A549 (cell line): ENCODE results near the gene CNPY4. TPM values are rescaled to one million over a fixed set of nuclear protein-coding genes. Genes with fewer than 3 reads are reported as not detected.

Source experiments
- ATAC-seq, 2 experiments: fragments of 200-7000 bp in 1 of 2; fragments of >200 bp in 1 of 2; cut with Nextera tagmentation in 1 of 2; cut with Tn5 transposase in 1 of 2; 3 replicates each; pipeline versions ENCODE4 v1.8.0 to v1.9.1; 2018 to 2020; ENCODE audit warnings: mild to moderate bottlenecking in 1 of 2, moderate library complexity in 1 of 2
- CTCF ChIA-PET: fragments of 300-600 bp; sonication (Branson Sonifier 250); formaldehyde crosslinking; extraction: SDS; loops from one replicate; lab custom pipeline; 2021; ENCODE audit warnings: antibody characterized with exemption, inconsistent platforms; lab: Yijun Ruan, JAX
- POLR2A ChIA-PET: fragments of 350-600 bp; formaldehyde crosslinking; extraction: SDS; loops from one replicate; lab custom pipeline; 2021; ENCODE audit warnings: antibody characterized with exemption, inconsistent platforms; lab: Yijun Ruan, JAX
- DNase-seq, 2 experiments: peaks; one replicate each; pipeline versions ENCODE4 v3.0.0 to v3.0.0-alpha.2; 2011 to 2016; ENCODE audit warnings: low read depth in 1 of 2, low spot score in 1 of 2
- FAIRE-seq: peaks from 2 replicates; lab custom pipeline; 2011; peaks lifted over from hg19 to GRCh38; lab: Jason Lieb, UNC
- H3K27ac ChIP-seq, 2 experiments: fragments of >200 bp; sonication (Bioruptor Twin); formaldehyde crosslinking; 3 replicates each; pipeline ENCODE4 v1.5.1; 2016 to 2017
- H3K4me1 ChIP-seq: fragments of >200 bp; sonication (Bioruptor Twin); formaldehyde crosslinking; 3 replicates; pipeline ENCODE4 v1.6.1; 2016
- H3K4me2 ChIP-seq: fragments of >200 bp; sonication (Bioruptor Twin); formaldehyde crosslinking; 3 replicates; pipeline ENCODE4 v1.6.1; 2016
- H3K4me3 ChIP-seq: fragments of >200 bp; sonication (Bioruptor Twin); formaldehyde crosslinking; 3 replicates; pipeline ENCODE4 v1.5.1; 2016
- H3K9me3 ChIP-seq: fragments of >200 bp; sonication (Bioruptor Twin); formaldehyde crosslinking; 3 replicates; pipeline ENCODE4 v1.6.1; 2016
- CBX8 ChIP-seq: fragments of 200-600 bp; sonication (generic); IDR thresholded peaks from 2 replicates; pipeline ENCODE4 v1.6.1; 2016
- EHF ChIP-seq: fragments of 250-450 bp; sonication (Bioruptor Pico); IDR thresholded peaks from 2 replicates; pipeline ENCODE4 v1.5.0; 2020; ENCODE audit warnings: mild to moderate bottlenecking
- ELK1 ChIP-seq: fragments of 150-350 bp; IDR thresholded peaks from 2 replicates; pipeline ENCODE4 v1.6.1; 2014; ENCODE audit warnings: low read depth, mild to moderate bottlenecking, low read length
- ESRRA ChIP-seq: fragments of 150-350 bp; IDR thresholded peaks from 2 replicates; pipeline ENCODE4 v1.6.1; 2014; ENCODE audit warnings: mild to moderate bottlenecking, low read length, borderline replicate concordance
- FOSL2 ChIP-seq, 2 experiments: fragments of 450-650 bp in 1 of 2; fragments of >200 bp in 1 of 2; sonication (Bioruptor Twin) in 1 of 2; formaldehyde crosslinking; IDR thresholded peaks; 2 replicates each; pipeline versions ENCODE4 v1.5.0 to v1.6.1; 2016 to 2020; ENCODE audit warnings: mild to moderate bottlenecking in 1 of 2, moderate library complexity in 1 of 2
- HOXB13 ChIP-seq: fragments of 250-450 bp; sonication (Bioruptor Pico); IDR thresholded peaks from 2 replicates; pipeline ENCODE4 v1.5.0; 2020; ENCODE audit warnings: low read depth, mild to moderate bottlenecking, moderate library complexity
- JUNB ChIP-seq: fragments of >200 bp; sonication (Bioruptor Twin); formaldehyde crosslinking; IDR thresholded peaks from 2 replicates; pipeline ENCODE4 v1.6.1; 2016
- KDM1A ChIP-seq: fragments of 200-600 bp; sonication (generic); IDR thresholded peaks from 2 replicates; pipeline ENCODE4 v1.6.1; 2016; ENCODE audit warnings: low read depth, mild to moderate bottlenecking
- KDM5A ChIP-seq: fragments of 200-600 bp; sonication (generic); IDR thresholded peaks from 2 replicates; pipeline ENCODE4 v1.6.1; 2016; ENCODE audit warnings: antibody characterized with exemption, mild to moderate bottlenecking
- MAFK ChIP-seq: fragments of 450-650 bp; IDR thresholded peaks from 2 replicates; pipeline ENCODE4 v1.6.1; 2014; ENCODE audit not compliant: partially characterized antibody
- NFE2L2 ChIP-seq: fragments of 150-350 bp; conservative IDR thresholded peaks from 2 replicates; pipeline ENCODE4 v1.6.1; 2014; ENCODE audit warnings: low read length
- NPAS2 ChIP-seq: fragments of 250-450 bp; sonication (Bioruptor Pico); IDR thresholded peaks from 2 replicates; pipeline ENCODE4 v1.8.0; 2022; ENCODE audit warnings: mild to moderate bottlenecking, moderate library complexity, borderline replicate concordance
- NR3C1 ChIP-seq: fragments of >200 bp; sonication (Bioruptor Twin); formaldehyde crosslinking; IDR thresholded peaks from 3 replicates; pipeline ENCODE4 v1.6.1; 2017
- PBX3 ChIP-seq: IDR thresholded peaks from 2 replicates; pipeline ENCODE4 v1.6.1; 2012
- PHF8 ChIP-seq: fragments of 200-600 bp; sonication (generic); IDR thresholded peaks from 2 replicates; pipeline ENCODE4 v1.6.1; 2016; ENCODE audit warnings: low read depth, mild to moderate bottlenecking, antibody characterized with exemption, moderate library complexity, borderline replicate concordance
- POLR2AphosphoS2 ChIP-seq: conservative IDR thresholded peaks from 2 replicates; pipeline ENCODE4 v1.6.1; 2012; ENCODE audit warnings: low read length, improper control_type of control experiment, inconsistent platforms
- RFX5 ChIP-seq: fragments of 450-650 bp; IDR thresholded peaks from 2 replicates; pipeline ENCODE4 v1.7.1; 2014; ENCODE audit warnings: antibody characterized with exemption, mild to moderate bottlenecking, moderate library complexity
- SREBF2 ChIP-seq: fragments of 450-650 bp; IDR thresholded peaks from 2 replicates; pipeline ENCODE4 v1.6.1; 2014; ENCODE audit warnings: mild to moderate bottlenecking, moderate library complexity
- ZC3H11A ChIP-seq: fragments of 450-650 bp; IDR thresholded peaks from 2 replicates; pipeline ENCODE4 v1.6.1; 2014; ENCODE audit warnings: antibody characterized with exemption, mild to moderate bottlenecking
- ZFP36 ChIP-seq: fragments of 450-650 bp; IDR thresholded peaks from 2 replicates; pipeline ENCODE4 v1.6.1; 2014; ENCODE audit warnings: borderline replicate concordance; ENCODE audit not compliant: partially characterized antibody
- ZNF302 ChIP-seq: fragments of 250-450 bp; sonication (Bioruptor Pico); IDR thresholded peaks from 2 replicates; pipeline ENCODE4 v1.9.0; 2021; ENCODE audit warnings: inconsistent platforms, mild to moderate bottlenecking, moderate library complexity
- ZSCAN20 ChIP-seq: fragments of 250-450 bp; sonication (Bioruptor Pico); IDR thresholded peaks from 2 replicates; pipeline ENCODE4 v1.8.0; 2022; ENCODE audit warnings: mild to moderate bottlenecking, moderate library complexity
- WGBS: methylation state at CpG from one replicate; pipeline ENCODE4 v1.1.6; 2017; ENCODE audit errors: missing lambda C conversion rate; 5-methylcytosine and 5-hydroxymethylcytosine counted together
- polyA plus RNA-seq, 4 experiments: library from polyadenylated mRNA; depleted of rRNA in 3 of 4; stranded (reverse); fragments of >200 nt; fragmentation: RNase III in 1 of 4; extraction: RNeasy Plus Mini Kit Qiagen cat#74134 plus additional on column Dnase treatment in 1 of 4; gene quantifications; 2 replicates in 3 of 4; 3 replicates in 1 of 4; pipeline ENCODE4 v1.2.3, GENCODE V29; 2011 to 2017
- small RNA-seq, 6 experiments: library from RNA; depleted of rRNA; stranded (forward); fragments of <200 nt; gene quantifications; one replicate each; pipeline ENCODE3, GENCODE V24; 2012

Gene CNPY4
- polyA plus RNA-seq, 2 of the 4 experiments (the other 2 are of a cell fraction), result 11.7 to 22.8 TPM

GRCh38 chr7:100173806-100174495 lies 54.5 kb downstream of the CNPY4 start:
- WGBS, result 60% methylated on average over 4 of the region's 11 CpGs
- CTCF ChIA-PET, result interaction anchor here (1.2 to 2.2 kb wide), 3 partner anchors 41 to 48 kb away, joined by 4 to 8 read pairs (median 5); no protein-coding TSS in a partner anchor
- no peak for DNase-seq
- Histone ChIP-seq H3K4me1 (peaks cover 9% of the 10 kb centered on the region; the same call in 2 of the 3 replicates), H3K9me3 (no peaks in the 10 kb centered on the region; the same call in 2 of the 3 replicates), H3K4me3 (no peak overlapping the region), H3K4me2 (no peak overlapping the region), H3K27ac (no peak overlapping the region)
- TF ChIP-seq ZFP36, result no peak
- no peak for TF ChIP-seq FOSL2 (IDR thresholded peaks at IDR 0.05)
- no peak for TF ChIP-seq FOSL2 (CRISPR knock-in tag; IDR thresholded peaks at IDR 0.05)
- no peak for TF ChIP-seq KDM5A
- no peak for TF ChIP-seq ZNF302 (CRISPR knock-in tag)
- no peak for TF ChIP-seq PBX3
- TF ChIP-seq PHF8, result no peak
- no peak for TF ChIP-seq EHF (CRISPR knock-in tag)
- no peak for TF ChIP-seq SREBF2
- no peak for ATAC-seq
- POLR2A ChIA-PET, result interaction anchor here (0.7 kb wide), 1 partner anchor 81 kb away, joined by 3 read pairs; no protein-coding TSS in a partner anchor
- FAIRE-seq, result no peak

GRCh38 chr7:100174582-100174981 lies 55.1 kb downstream of the CNPY4 start:
- Histone ChIP-seq H3K9me3 (no peaks in the 10 kb centered on the region; the same call in 2 of the 3 replicates), H3K4me2 (no peak overlapping the region), H3K4me3 (no peak overlapping the region), H3K4me1 (peaks cover 9% of the 10 kb centered on the region; the same call in 2 of the 3 replicates), H3K27ac (no peak overlapping the region)
- TF ChIP-seq KDM1A (no peak), NPAS2 (CRISPR knock-in tag) (no peak), ZC3H11A (no peak), NR3C1 (no peak), HOXB13 (CRISPR knock-in tag) (no peak), RFX5 (no peak), ELK1 (no peak), ZSCAN20 (CRISPR knock-in tag) (no peak), NFE2L2 (no peak), ESRRA (no peak), KDM5A (no peak), POLR2AphosphoS2 (no peak), JUNB (no peak), ZNF302 (CRISPR knock-in tag) (no peak), MAFK (no peak), CBX8 (no peak)
- ChIA-PET POLR2A (no interaction called here), CTCF (interaction anchor here (0.8 to 1.8 kb wide), 2 partner anchors 14 to 42 kb away, joined by 3 to 7 read pairs; no protein-coding TSS in a partner anchor)
- ATAC-seq (no peak), DNase-seq (no peak), FAIRE-seq (no peak)
- WGBS, result 73% methylated on average over 5 of the region's 5 CpGs

Small RNAs within 50 kb of the gene (small RNA-seq; reads per million reads assigned to genes)
- gene MIR106B, result 337 to 86,167 (median 23,897) reads per million in 6 experiments
- gene MIR25, result 102 to 12,205 (median 6,822) reads per million in 6 experiments
- gene MIR93, result 1,888 to 110,326 (median 81,840) reads per million in 6 experiments

Other genes starting within 250 kb of the CNPY4 start
- gene OR2AE1, start 242.6 kb upstream of the CNPY4 start, polyA plus RNA-seq (2011; rRNA removed), result 0.09 and 0.15 TPM in 2 replicates
- gene OR2AE1, start 242.6 kb upstream of the CNPY4 start, polyA plus RNA-seq (2017; fragmentation: RNase III; extraction: RNeasy Plus Mini Kit Qiagen cat#74134 plus additional on column Dnase treatment), result not detected in 3 replicates
- 33.8 and 34.3 TPM in 2 replicates for gene TRIM4, start 200.1 kb upstream of the CNPY4 start, polyA plus RNA-seq (2011; rRNA removed)
- 25.6 to 26.5 TPM (median 25.9 TPM) in 3 replicates for gene TRIM4, start 200.1 kb upstream of the CNPY4 start, polyA plus RNA-seq (2017; fragmentation: RNase III; extraction: RNeasy Plus Mini Kit Qiagen cat#74134 plus additional on column Dnase treatment)
- 0.30 and 0.36 TPM in 2 replicates for gene GJC3, start 190.0 kb upstream of the CNPY4 start, polyA plus RNA-seq (2011; rRNA removed)
- 0.10 to 0.20 TPM in 2 of 3 replicates, not detected in the other for gene GJC3, start 190.0 kb upstream of the CNPY4 start, polyA plus RNA-seq (2017; fragmentation: RNase III; extraction: RNeasy Plus Mini Kit Qiagen cat#74134 plus additional on column Dnase treatment)
- 0.13 and 0.48 TPM in 2 replicates for gene AZGP1, start 143.6 kb upstream of the CNPY4 start, polyA plus RNA-seq (2011; rRNA removed)
- 0.07 TPM in 1 of 3 replicates, not detected in the others for gene AZGP1, start 143.6 kb upstream of the CNPY4 start, polyA plus RNA-seq (2017; fragmentation: RNase III; extraction: RNeasy Plus Mini Kit Qiagen cat#74134 plus additional on column Dnase treatment)
- 23.9 and 25.7 TPM in 2 replicates for gene ZKSCAN1, start 104.0 kb upstream of the CNPY4 start, polyA plus RNA-seq (2011; rRNA removed)
- 11.4 to 11.9 TPM (median 11.4 TPM) in 3 replicates for gene ZKSCAN1, start 104.0 kb upstream of the CNPY4 start, polyA plus RNA-seq (2017; fragmentation: RNase III; extraction: RNeasy Plus Mini Kit Qiagen cat#74134 plus additional on column Dnase treatment)
- gene ZSCAN21, start 69.9 kb upstream of the CNPY4 start, polyA plus RNA-seq (2011; rRNA removed), result 17.9 and 18.3 TPM in 2 replicates
- gene ZSCAN21, start 69.9 kb upstream of the CNPY4 start, polyA plus RNA-seq (2017; fragmentation: RNase III; extraction: RNeasy Plus Mini Kit Qiagen cat#74134 plus additional on column Dnase treatment), result 8.3 to 9.2 TPM (median 9.1 TPM) in 3 replicates
- gene ZNF3, start 37.9 kb upstream of the CNPY4 start, polyA plus RNA-seq (2011; rRNA removed), result 29.0 and 30.2 TPM in 2 replicates
- 19.9 to 23.7 TPM (median 22.5 TPM) in 3 replicates for gene ZNF3, start 37.9 kb upstream of the CNPY4 start, polyA plus RNA-seq (2017; fragmentation: RNase III; extraction: RNeasy Plus Mini Kit Qiagen cat#74134 plus additional on column Dnase treatment)
- gene COPS6, start 30.7 kb upstream of the CNPY4 start, polyA plus RNA-seq (2011; rRNA removed), result 190 and 192 TPM in 2 replicates
- gene COPS6, start 30.7 kb upstream of the CNPY4 start, polyA plus RNA-seq (2017; fragmentation: RNase III; extraction: RNeasy Plus Mini Kit Qiagen cat#74134 plus additional on column Dnase treatment), result 205 to 295 TPM (median 219 TPM) in 3 replicates
- gene MCM7, start 18.2 kb upstream of the CNPY4 start, polyA plus RNA-seq (2011; rRNA removed), result 138 and 145 TPM in 2 replicates
- gene MCM7, start 18.2 kb upstream of the CNPY4 start, polyA plus RNA-seq (2017; fragmentation: RNase III; extraction: RNeasy Plus Mini Kit Qiagen cat#74134 plus additional on column Dnase treatment), result 265 to 287 TPM (median 280 TPM) in 3 replicates
- gene AP4M1, start 18.0 kb upstream of the CNPY4 start, polyA plus RNA-seq (2011; rRNA removed), result 13.7 and 16.6 TPM in 2 replicates
- 16.5 to 18.3 TPM (median 18.1 TPM) in 3 replicates for gene AP4M1, start 18.0 kb upstream of the CNPY4 start, polyA plus RNA-seq (2017; fragmentation: RNase III; extraction: RNeasy Plus Mini Kit Qiagen cat#74134 plus additional on column Dnase treatment)
- gene TAF6, start 276 bp upstream of the CNPY4 start, polyA plus RNA-seq (2011; rRNA removed), result 36.2 and 45.1 TPM in 2 replicates
- 57.0 to 62.5 TPM (median 57.1 TPM) in 3 replicates for gene TAF6, start 276 bp upstream of the CNPY4 start, polyA plus RNA-seq (2017; fragmentation: RNase III; extraction: RNeasy Plus Mini Kit Qiagen cat#74134 plus additional on column Dnase treatment)
- 0.45 and 0.63 TPM in 2 replicates for gene MBLAC1, start 7.3 kb downstream of the CNPY4 start, polyA plus RNA-seq (2011; rRNA removed)
- gene MBLAC1, start 7.3 kb downstream of the CNPY4 start, polyA plus RNA-seq (2017; fragmentation: RNase III; extraction: RNeasy Plus Mini Kit Qiagen cat#74134 plus additional on column Dnase treatment), result 2.5 to 3.3 TPM (median 2.6 TPM) in 3 replicates
- 123 and 152 TPM in 2 replicates for gene LAMTOR4, start 29.3 kb downstream of the CNPY4 start, polyA plus RNA-seq (2011; rRNA removed)
- 168 to 180 TPM (median 177 TPM) in 3 replicates for gene LAMTOR4, start 29.3 kb downstream of the CNPY4 start, polyA plus RNA-seq (2017; fragmentation: RNase III; extraction: RNeasy Plus Mini Kit Qiagen cat#74134 plus additional on column Dnase treatment)
- 3.4 and 5.7 TPM in 2 replicates for gene TRAPPC14, start 39.1 kb downstream of the CNPY4 start, polyA plus RNA-seq (2011; rRNA removed)
- gene TRAPPC14, start 39.1 kb downstream of the CNPY4 start, polyA plus RNA-seq (2017; fragmentation: RNase III; extraction: RNeasy Plus Mini Kit Qiagen cat#74134 plus additional on column Dnase treatment), result 12.0 to 15.6 TPM (median 14.1 TPM) in 3 replicates
- 0.27 and 0.56 TPM in 2 replicates for gene GAL3ST4, start 49.0 kb downstream of the CNPY4 start, polyA plus RNA-seq (2011; rRNA removed)
- gene GAL3ST4, start 49.0 kb downstream of the CNPY4 start, polyA plus RNA-seq (2017; fragmentation: RNase III; extraction: RNeasy Plus Mini Kit Qiagen cat#74134 plus additional on column Dnase treatment), result 0.08 to 0.16 TPM (median 0.10 TPM) in 3 replicates
- 1.1 and 1.8 TPM in 2 replicates for gene GPC2, start 57.7 kb downstream of the CNPY4 start, polyA plus RNA-seq (2011; rRNA removed)
- gene GPC2, start 57.7 kb downstream of the CNPY4 start, polyA plus RNA-seq (2017; fragmentation: RNase III; extraction: RNeasy Plus Mini Kit Qiagen cat#74134 plus additional on column Dnase treatment), result 1.9 to 3.0 TPM (median 2.9 TPM) in 3 replicates
- 0.25 and 0.36 TPM in 2 replicates for gene STAG3, start 58.3 kb downstream of the CNPY4 start, polyA plus RNA-seq (2011; rRNA removed)
- gene STAG3, start 58.3 kb downstream of the CNPY4 start, polyA plus RNA-seq (2017; fragmentation: RNase III; extraction: RNeasy Plus Mini Kit Qiagen cat#74134 plus additional on column Dnase treatment), result 0.50 to 0.66 TPM (median 0.55 TPM) in 3 replicates
- not detected in 2 replicates for gene PVRIG, start 100.3 kb downstream of the CNPY4 start, polyA plus RNA-seq (2011; rRNA removed)
- gene PVRIG, start 100.3 kb downstream of the CNPY4 start, polyA plus RNA-seq (2017; fragmentation: RNase III; extraction: RNeasy Plus Mini Kit Qiagen cat#74134 plus additional on column Dnase treatment), result not detected in 3 replicates
- gene SPDYE3, start 188.1 kb downstream of the CNPY4 start, polyA plus RNA-seq (2011; rRNA removed), result 0.04 TPM in 1 of 2 replicates, not detected in the other
- gene SPDYE3, start 188.1 kb downstream of the CNPY4 start, polyA plus RNA-seq (2017; fragmentation: RNase III; extraction: RNeasy Plus Mini Kit Qiagen cat#74134 plus additional on column Dnase treatment), result 0.04 TPM in 1 of 3 replicates, not detected in the others
- gene PILRB, start 238.5 kb downstream of the CNPY4 start, polyA plus RNA-seq (2011; rRNA removed), result 24.9 and 28.6 TPM in 2 replicates
- 45.3 to 47.8 TPM (median 46.7 TPM) in 3 replicates for gene PILRB, start 238.5 kb downstream of the CNPY4 start, polyA plus RNA-seq (2017; fragmentation: RNase III; extraction: RNeasy Plus Mini Kit Qiagen cat#74134 plus additional on column Dnase treatment)